GM23338 (cell line): ENCODE results near the gene OASL. TPM values are rescaled to one million over a fixed set of nuclear protein-coding genes. Genes with fewer than 3 reads are reported as not detected.

ENCODE experiments used
- ATAC-seq: fragments of 200-7000 bp; cut with Tn5 transposase; 3 replicates; pipeline ENCODE4 v1.9.1; 2020
- DNase-seq: peaks from one replicate; pipeline ENCODE4 v3.0.0-alpha.2; 2015; ENCODE audit warnings: low spot score
- H2AFZ ChIP-seq: fragments of 200-600 bp; sonication (generic); 2 replicates; pipeline ENCODE4 v1.8.0; 2016; ENCODE audit warnings: antibody characterized with exemption, mild to moderate bottlenecking, moderate library complexity
- H3F3A ChIP-seq: fragments of 200-600 bp; sonication (generic); replicated peaks from 2 replicates; pipeline ENCODE4 v1.8.0; 2017; ENCODE audit warnings: antibody characterized with exemption, mixed run types, low read depth
- H3K27ac ChIP-seq: fragments of 200-600 bp; sonication (generic); 2 replicates; pipeline ENCODE4 v1.6.1; 2016; ENCODE audit warnings: low read depth
- H3K27me3 ChIP-seq: fragments of 200-600 bp; sonication (generic); 2 replicates; pipeline ENCODE4 v1.8.0; 2016; ENCODE audit warnings: mild to moderate bottlenecking, mixed run types, moderate library complexity; ENCODE audit not compliant: insufficient read depth
- H3K36me3 ChIP-seq: fragments of 200-600 bp; sonication (generic); 2 replicates; pipeline ENCODE4 v1.8.0; 2016; ENCODE audit warnings: mild to moderate bottlenecking; ENCODE audit not compliant: insufficient read depth
- H3K4me1 ChIP-seq: fragments of 200-600 bp; sonication (generic); 2 replicates; pipeline ENCODE4 v1.8.0; 2016; ENCODE audit warnings: mild to moderate bottlenecking, moderate library complexity; ENCODE audit not compliant: insufficient read depth
- H3K4me2 ChIP-seq: fragments of 200-600 bp; sonication (generic); 2 replicates; pipeline ENCODE4 v1.7.1; 2017; ENCODE audit warnings: mixed run types
- H3K4me3 ChIP-seq: fragments of 200-600 bp; sonication (generic); 2 replicates; pipeline ENCODE4 v1.6.1; 2016; ENCODE audit warnings: mixed run types
- H3K79me2 ChIP-seq: fragments of 200-600 bp; sonication (generic); replicated peaks from 2 replicates; pipeline ENCODE4 v1.8.0; 2017; ENCODE audit warnings: mild to moderate bottlenecking; ENCODE audit not compliant: insufficient read depth
- H3K9me2 ChIP-seq: fragments of 200-600 bp; sonication (generic); 2 replicates; pipeline ENCODE4 v1.8.0; 2017; ENCODE audit not compliant: insufficient read depth
- H4K20me1 ChIP-seq: fragments of 200-600 bp; sonication (generic); replicated peaks from 2 replicates; pipeline ENCODE4 v1.8.0; 2017; ENCODE audit warnings: mild to moderate bottlenecking; ENCODE audit not compliant: insufficient read depth
- H3K27ac Mint-ChIP-seq: 2 replicates; pipeline ENCODE4 v1.8.0; 2020; ENCODE audit warnings: inconsistent platforms, mild to moderate bottlenecking, moderate library complexity, mixed read lengths
- H3K27me3 Mint-ChIP-seq: 3 replicates; pipeline ENCODE4 v1.8.0; 2022; ENCODE audit warnings: low read depth, mild to moderate bottlenecking, moderate library complexity, mixed read lengths, inconsistent platforms; ENCODE audit not compliant: insufficient read depth, poor library complexity
- H3K36me3 Mint-ChIP-seq: 3 replicates; pipeline ENCODE4 v1.8.0; 2021; ENCODE audit warnings: low read depth, mild to moderate bottlenecking, inconsistent platforms, moderate library complexity, mixed read lengths
- H3K4me1 Mint-ChIP-seq: 3 replicates; pipeline ENCODE4 v1.8.0; 2020; ENCODE audit warnings: mild to moderate bottlenecking, inconsistent platforms, mixed read lengths
- H3K4me3 Mint-ChIP-seq: 3 replicates; pipeline ENCODE4 v1.8.0; 2021; ENCODE audit warnings: moderate library complexity, mild to moderate bottlenecking, inconsistent platforms, mixed read lengths
- H3K9me3 Mint-ChIP-seq: 3 replicates; pipeline ENCODE4 v1.8.0; 2020; ENCODE audit warnings: moderate library complexity, mild to moderate bottlenecking, inconsistent platforms, mixed read lengths
- EZH2phosphoT487 ChIP-seq: fragments of 200-600 bp; sonication (generic); IDR thresholded peaks from one replicate; pipeline ENCODE4 v1.8.1; 2018; ENCODE audit warnings: antibody characterized with exemption; ENCODE audit not compliant: unreplicated experiment
- JUNB ChIP-seq: IDR thresholded peaks from one replicate; pipeline ENCODE4 v1.6.1; 2016; ENCODE audit warnings: antibody characterized with exemption; ENCODE audit not compliant: unreplicated experiment
- ZNF114 ChIP-seq: fragments of 250-450 bp; sonication (Bioruptor Pico); IDR thresholded peaks from 2 replicates; pipeline ENCODE4 v1.5.0; 2020; ENCODE audit warnings: mild to moderate bottlenecking, moderate library complexity
- polyA plus RNA-seq: library from polyadenylated mRNA; unstranded; fragments of >200 nt; fragmentation: Nextera tagmentation; extraction: Ambion mirVana; gene quantifications from 2 replicates; pipeline ENCODE4 v1.2.1, GENCODE V29; 2016
- total RNA-seq: library from RNA; depleted of rRNA; stranded (reverse); fragments of >200 nt; shearing (Covaris generic); gene quantifications from 2 replicates; pipeline ENCODE4 v1.2.3, GENCODE V29; 2014
- TF ChIP-seq, protein P1 (sequence below), 2 experiments: fragments of 200-600 bp in 1 of 2; sonication (generic) in 1 of 2; conservative IDR thresholded peaks; 2 replicates each; pipeline versions ENCODE4 v1.5.1 to v1.6.1; 2016 to 2017; ENCODE audit warnings: antibody characterized with exemption in 2 of 2, low read depth in 2 of 2, mild to moderate bottlenecking in 2 of 2, moderate library complexity in 1 of 2
- TF ChIP-seq, protein P2 (sequence below): fragments of 250-450 bp; sonication (Bioruptor Pico); IDR thresholded peaks from 2 replicates; pipeline ENCODE4 v1.5.0; 2020; ENCODE audit warnings: mild to moderate bottlenecking, moderate library complexity
- TF ChIP-seq, protein P3 (sequence below): IDR thresholded peaks from one replicate; pipeline ENCODE4 v1.6.1; 2018; ENCODE audit warnings: antibody characterized with exemption; ENCODE audit not compliant: unreplicated experiment
- TF ChIP-seq, protein P4 (sequence below): IDR thresholded peaks from 2 replicates; pipeline ENCODE4 v1.6.1; 2016; ENCODE audit warnings: antibody characterized with exemption

Gene OASL
- total and polyA plus RNA-seq, 2 experiments from 2014 or later = not detected

DNA sequence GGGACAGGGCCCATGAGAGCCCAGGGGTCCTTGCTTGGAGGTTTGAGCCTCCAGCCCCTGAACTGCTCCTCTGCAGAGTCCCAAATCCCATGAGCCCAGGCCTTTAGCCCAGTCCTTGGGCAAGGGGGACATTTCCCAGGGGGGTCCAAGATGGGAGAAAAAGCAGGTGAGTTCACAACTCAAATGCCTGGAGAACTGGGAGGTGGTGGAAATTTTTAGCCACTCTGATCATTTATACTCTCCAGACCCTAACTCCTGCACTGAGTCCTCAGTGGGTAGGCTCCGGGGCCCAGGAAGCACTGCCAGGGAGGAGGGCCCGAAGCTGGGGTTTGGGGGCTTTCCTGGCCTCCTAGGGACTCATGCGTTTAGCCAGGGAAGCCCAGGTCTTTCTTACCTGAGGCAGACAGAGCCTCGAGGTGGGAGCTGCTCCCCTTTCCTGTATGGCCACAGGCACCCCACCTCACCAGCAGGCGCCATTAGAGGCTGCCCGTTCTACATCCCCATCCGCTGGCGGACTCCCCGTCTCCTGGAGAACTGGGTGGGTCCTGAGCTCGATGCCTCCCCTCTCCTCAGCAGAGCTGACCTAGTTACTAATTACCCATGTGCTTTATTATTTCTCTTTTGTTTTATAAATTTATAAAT lies 59.7 kb downstream of the OASL start (continued):
- TF ChIP-seq, protein P1, sequence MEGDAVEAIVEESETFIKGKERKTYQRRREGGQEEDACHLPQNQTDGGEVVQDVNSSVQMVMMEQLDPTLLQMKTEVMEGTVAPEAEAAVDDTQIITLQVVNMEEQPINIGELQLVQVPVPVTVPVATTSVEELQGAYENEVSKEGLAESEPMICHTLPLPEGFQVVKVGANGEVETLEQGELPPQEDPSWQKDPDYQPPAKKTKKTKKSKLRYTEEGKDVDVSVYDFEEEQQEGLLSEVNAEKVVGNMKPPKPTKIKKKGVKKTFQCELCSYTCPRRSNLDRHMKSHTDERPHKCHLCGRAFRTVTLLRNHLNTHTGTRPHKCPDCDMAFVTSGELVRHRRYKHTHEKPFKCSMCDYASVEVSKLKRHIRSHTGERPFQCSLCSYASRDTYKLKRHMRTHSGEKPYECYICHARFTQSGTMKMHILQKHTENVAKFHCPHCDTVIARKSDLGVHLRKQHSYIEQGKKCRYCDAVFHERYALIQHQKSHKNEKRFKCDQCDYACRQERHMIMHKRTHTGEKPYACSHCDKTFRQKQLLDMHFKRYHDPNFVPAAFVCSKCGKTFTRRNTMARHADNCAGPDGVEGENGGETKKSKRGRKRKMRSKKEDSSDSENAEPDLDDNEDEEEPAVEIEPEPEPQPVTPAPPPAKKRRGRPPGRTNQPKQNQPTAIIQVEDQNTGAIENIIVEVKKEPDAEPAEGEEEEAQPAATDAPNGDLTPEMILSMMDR (conservative IDR thresholded peaks at IDR 0.05; ENCODE audit: low read depth in 2 of 2) = no peak
- TF ChIP-seq EZH2phosphoT487 (no peak), JUNB (no peak)
- TF ChIP-seq, protein P2, sequence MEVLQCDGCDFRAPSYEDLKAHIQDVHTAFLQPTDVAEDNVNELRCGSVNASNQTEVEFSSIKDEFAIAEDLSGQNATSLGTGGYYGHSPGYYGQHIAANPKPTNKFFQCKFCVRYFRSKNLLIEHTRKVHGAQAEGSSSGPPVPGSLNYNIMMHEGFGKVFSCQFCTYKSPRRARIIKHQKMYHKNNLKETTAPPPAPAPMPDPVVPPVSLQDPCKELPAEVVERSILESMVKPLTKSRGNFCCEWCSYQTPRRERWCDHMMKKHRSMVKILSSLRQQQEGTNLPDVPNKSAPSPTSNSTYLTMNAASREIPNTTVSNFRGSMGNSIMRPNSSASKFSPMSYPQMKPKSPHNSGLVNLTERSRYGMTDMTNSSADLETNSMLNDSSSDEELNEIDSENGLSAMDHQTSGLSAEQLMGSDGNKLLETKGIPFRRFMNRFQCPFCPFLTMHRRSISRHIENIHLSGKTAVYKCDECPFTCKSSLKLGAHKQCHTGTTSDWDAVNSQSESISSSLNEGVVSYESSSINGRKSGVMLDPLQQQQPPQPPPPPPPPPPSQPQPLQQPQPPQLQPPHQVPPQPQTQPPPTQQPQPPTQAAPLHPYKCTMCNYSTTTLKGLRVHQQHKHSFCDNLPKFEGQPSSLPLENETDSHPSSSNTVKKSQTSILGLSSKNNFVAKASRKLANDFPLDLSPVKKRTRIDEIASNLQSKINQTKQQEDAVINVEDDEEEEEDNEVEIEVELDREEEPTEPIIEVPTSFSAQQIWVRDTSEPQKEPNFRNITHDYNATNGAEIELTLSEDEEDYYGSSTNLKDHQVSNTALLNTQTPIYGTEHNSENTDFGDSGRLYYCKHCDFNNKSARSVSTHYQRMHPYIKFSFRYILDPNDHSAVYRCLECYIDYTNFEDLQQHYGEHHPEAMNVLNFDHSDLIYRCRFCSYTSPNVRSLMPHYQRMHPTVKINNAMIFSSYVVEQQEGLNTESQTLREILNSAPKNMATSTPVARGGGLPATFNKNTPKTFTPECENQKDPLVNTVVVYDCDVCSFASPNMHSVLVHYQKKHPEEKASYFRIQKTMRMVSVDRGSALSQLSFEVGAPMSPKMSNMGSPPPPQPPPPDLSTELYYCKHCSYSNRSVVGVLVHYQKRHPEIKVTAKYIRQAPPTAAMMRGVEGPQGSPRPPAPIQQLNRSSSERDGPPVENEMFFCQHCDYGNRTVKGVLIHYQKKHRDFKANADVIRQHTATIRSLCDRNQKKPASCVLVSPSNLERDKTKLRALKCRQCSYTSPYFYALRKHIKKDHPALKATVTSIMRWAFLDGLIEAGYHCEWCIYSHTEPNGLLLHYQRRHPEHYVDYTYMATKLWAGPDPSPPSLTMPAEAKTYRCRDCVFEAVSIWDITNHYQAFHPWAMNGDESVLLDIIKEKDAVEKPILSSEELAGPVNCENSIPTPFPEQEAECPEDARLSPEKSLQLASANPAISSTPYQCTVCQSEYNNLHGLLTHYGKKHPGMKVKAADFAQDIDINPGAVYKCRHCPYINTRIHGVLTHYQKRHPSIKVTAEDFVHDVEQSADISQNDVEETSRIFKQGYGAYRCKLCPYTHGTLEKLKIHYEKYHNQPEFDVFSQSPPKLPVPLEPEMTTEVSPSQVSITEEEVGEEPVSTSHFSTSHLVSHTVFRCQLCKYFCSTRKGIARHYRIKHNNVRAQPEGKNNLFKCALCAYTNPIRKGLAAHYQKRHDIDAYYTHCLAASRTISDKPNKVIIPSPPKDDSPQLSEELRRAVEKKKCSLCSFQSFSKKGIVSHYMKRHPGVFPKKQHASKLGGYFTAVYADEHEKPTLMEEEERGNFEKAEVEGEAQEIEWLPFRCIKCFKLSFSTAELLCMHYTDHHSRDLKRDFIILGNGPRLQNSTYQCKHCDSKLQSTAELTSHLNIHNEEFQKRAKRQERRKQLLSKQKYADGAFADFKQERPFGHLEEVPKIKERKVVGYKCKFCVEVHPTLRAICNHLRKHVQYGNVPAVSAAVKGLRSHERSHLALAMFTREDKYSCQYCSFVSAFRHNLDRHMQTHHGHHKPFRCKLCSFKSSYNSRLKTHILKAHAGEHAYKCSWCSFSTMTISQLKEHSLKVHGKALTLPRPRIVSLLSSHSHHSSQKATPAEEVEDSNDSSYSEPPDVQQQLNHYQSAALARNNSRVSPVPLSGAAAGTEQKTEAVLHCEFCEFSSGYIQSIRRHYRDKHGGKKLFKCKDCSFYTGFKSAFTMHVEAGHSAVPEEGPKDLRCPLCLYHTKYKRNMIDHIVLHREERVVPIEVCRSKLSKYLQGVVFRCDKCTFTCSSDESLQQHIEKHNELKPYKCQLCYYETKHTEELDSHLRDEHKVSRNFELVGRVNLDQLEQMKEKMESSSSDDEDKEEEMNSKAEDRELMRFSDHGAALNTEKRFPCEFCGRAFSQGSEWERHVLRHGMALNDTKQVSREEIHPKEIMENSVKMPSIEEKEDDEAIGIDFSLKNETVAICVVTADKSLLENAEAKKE (CRISPR knock-in tag) = no peak

DNA sequence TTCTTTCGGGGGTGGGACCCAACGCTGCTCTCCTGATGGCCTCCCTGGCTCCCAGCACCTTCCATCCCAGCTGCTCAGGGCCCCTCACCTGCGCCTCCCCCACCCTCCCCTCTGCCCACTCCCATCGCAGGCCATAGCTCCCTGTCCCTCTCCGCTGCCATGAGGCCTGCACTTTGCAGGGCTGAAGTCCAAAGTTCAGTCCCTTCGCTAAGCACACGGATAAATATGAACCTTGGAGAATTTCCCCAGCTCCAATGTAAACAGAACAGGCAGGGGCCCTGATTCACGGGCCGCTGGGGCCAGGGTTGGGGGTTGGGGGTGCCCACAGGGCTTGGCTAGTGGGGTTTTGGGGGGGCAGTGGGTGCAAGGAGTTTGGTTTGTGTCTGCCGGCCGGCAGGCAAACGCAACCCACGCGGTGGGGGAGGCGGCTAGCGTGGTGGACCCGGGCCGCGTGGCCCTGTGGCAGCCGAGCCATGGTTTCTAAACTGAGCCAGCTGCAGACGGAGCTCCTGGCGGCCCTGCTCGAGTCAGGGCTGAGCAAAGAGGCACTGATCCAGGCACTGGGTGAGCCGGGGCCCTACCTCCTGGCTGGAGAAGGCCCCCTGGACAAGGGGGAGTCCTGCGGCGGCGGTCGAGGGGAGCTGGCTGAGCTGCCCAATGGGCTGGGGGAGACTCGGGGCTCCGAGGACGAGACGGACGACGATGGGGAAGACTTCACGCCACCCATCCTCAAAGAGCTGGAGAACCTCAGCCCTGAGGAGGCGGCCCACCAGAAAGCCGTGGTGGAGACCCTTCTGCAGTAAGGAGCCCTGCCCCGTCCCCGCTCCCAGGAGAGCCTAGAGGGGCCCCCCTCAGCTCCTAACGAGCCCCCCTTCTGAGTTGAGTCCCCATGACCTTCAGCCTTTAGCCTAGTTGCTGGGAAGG lies 60.5 kb downstream of the OASL start, which contains the start of gene HNF1A:
HNF1A (plus strand) TSS at position 248 of the 924 bp plus-strand sequence; CDS start at position 474, 226 bp downstream.
- Histone ChIP-seq H2AFZ (peak within 1 kb of the TSS; percentile 95), H3K36me3 (no peaks in the 10 kb centered on the region), H3K9me2 (no peaks in the 10 kb centered on the region), H3K27me3 (no peaks in the 10 kb centered on the region), H3K79me2 (no peaks in the 10 kb centered on the region), H3K4me1 (peaks cover 9% of the 10 kb centered on the region; the same call in 1 of the 2 replicates), H3K4me3 (no peak within 1 kb of the TSS), H4K20me1 (no peaks in the 10 kb centered on the region), H3K4me2 (no peak within 1 kb of the TSS), H3K27ac (no peak within 1 kb of the TSS), H3F3A (no peaks in the 10 kb centered on the region)
- Mint-ChIP-seq H3K4me3 (no peak within 1 kb of the TSS), H3K4me1 (peaks cover 14% of the 10 kb centered on the region), H3K9me3 (no peaks in the 10 kb centered on the region; the same call in 2 of the 3 replicates), H3K27ac (no peak within 1 kb of the TSS), H3K36me3 (no peaks in the 10 kb centered on the region; the same call in 2 of the 3 replicates), H3K27me3 (peaks cover 3% of the 10 kb centered on the region)
- ATAC-seq = no peak; the same call in 2 of the 3 replicates
- DNase-seq = peak; percentile 16
- TF ChIP-seq JUNB (no peak), ZNF114 (CRISPR knock-in tag) (no peak)
- TF ChIP-seq, protein P3, sequence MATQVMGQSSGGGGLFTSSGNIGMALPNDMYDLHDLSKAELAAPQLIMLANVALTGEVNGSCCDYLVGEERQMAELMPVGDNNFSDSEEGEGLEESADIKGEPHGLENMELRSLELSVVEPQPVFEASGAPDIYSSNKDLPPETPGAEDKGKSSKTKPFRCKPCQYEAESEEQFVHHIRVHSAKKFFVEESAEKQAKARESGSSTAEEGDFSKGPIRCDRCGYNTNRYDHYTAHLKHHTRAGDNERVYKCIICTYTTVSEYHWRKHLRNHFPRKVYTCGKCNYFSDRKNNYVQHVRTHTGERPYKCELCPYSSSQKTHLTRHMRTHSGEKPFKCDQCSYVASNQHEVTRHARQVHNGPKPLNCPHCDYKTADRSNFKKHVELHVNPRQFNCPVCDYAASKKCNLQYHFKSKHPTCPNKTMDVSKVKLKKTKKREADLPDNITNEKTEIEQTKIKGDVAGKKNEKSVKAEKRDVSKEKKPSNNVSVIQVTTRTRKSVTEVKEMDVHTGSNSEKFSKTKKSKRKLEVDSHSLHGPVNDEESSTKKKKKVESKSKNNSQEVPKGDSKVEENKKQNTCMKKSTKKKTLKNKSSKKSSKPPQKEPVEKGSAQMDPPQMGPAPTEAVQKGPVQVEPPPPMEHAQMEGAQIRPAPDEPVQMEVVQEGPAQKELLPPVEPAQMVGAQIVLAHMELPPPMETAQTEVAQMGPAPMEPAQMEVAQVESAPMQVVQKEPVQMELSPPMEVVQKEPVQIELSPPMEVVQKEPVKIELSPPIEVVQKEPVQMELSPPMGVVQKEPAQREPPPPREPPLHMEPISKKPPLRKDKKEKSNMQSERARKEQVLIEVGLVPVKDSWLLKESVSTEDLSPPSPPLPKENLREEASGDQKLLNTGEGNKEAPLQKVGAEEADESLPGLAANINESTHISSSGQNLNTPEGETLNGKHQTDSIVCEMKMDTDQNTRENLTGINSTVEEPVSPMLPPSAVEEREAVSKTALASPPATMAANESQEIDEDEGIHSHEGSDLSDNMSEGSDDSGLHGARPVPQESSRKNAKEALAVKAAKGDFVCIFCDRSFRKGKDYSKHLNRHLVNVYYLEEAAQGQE = no peak
- TF ChIP-seq, protein P4, sequence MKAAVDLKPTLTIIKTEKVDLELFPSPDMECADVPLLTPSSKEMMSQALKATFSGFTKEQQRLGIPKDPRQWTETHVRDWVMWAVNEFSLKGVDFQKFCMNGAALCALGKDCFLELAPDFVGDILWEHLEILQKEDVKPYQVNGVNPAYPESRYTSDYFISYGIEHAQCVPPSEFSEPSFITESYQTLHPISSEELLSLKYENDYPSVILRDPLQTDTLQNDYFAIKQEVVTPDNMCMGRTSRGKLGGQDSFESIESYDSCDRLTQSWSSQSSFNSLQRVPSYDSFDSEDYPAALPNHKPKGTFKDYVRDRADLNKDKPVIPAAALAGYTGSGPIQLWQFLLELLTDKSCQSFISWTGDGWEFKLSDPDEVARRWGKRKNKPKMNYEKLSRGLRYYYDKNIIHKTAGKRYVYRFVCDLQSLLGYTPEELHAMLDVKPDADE = no peak
